GM12801 (cell line): ENCODE results near the gene SLC5A12.

Experiments used
- TF ChIP-seq, protein P1 (sequence below): IDR thresholded peaks from one replicate; pipeline ENCODE4 v1.5.1; 2011; ENCODE audit warnings: control low read depth; ENCODE audit not compliant: insufficient read length; ENCODE audit errors: extremely low read depth

SLC5A12 gene

DNA sequence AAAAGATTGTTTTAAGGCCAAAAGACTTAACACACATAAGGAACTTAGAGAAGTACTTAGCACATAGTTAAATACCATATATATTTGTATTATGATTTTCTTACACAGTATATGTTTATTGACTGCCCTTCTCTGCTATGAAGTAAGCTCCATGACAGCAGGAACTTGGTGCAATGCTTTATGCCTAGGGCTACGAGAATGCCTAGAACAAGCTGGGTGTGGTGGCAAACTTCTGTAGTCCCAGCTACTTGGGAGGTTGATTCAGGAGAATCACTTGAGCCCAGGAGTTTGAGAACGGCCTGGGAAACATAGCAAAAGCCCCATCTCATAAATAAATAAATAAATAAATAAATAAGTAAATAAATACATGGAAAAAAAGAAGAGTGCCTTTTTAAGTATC is 1.9 kb downstream of the SLC5A12 start:
- TF ChIP-seq, protein P1, sequence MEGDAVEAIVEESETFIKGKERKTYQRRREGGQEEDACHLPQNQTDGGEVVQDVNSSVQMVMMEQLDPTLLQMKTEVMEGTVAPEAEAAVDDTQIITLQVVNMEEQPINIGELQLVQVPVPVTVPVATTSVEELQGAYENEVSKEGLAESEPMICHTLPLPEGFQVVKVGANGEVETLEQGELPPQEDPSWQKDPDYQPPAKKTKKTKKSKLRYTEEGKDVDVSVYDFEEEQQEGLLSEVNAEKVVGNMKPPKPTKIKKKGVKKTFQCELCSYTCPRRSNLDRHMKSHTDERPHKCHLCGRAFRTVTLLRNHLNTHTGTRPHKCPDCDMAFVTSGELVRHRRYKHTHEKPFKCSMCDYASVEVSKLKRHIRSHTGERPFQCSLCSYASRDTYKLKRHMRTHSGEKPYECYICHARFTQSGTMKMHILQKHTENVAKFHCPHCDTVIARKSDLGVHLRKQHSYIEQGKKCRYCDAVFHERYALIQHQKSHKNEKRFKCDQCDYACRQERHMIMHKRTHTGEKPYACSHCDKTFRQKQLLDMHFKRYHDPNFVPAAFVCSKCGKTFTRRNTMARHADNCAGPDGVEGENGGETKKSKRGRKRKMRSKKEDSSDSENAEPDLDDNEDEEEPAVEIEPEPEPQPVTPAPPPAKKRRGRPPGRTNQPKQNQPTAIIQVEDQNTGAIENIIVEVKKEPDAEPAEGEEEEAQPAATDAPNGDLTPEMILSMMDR = no peak

DNA sequence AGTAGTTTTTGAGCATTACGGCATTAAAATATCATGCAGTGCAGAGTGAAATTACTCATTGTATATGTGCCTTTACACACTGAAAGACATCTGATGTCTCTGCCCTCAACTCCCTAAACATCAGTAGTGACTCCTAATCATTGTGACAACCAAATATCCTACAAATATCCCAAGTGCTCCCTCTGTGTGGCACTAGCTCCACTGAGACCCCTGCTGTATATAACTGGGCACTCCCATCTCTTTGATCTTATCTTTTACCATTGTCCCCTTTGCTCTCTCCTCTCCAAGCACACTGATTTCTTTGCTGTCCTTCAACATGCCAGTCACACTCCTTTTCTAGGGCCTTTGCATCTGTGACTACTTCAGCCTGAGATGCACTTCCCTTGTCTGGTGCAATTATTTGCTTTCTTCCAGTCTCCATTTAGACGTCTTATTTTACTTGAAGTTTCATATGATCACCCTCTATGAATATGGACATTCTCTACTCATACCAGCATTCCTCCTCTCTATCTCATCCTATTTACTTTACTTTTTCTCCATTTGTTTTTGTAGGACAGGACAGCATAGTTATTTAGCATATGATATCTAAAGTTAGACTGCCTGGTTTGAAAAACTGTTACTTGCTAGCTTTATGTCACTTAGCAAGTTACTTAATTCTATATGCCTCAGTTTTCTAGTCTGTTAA is 2.4 kb downstream of the SLC5A12 start:
- TF ChIP-seq, protein P1 = no peak

DNA sequence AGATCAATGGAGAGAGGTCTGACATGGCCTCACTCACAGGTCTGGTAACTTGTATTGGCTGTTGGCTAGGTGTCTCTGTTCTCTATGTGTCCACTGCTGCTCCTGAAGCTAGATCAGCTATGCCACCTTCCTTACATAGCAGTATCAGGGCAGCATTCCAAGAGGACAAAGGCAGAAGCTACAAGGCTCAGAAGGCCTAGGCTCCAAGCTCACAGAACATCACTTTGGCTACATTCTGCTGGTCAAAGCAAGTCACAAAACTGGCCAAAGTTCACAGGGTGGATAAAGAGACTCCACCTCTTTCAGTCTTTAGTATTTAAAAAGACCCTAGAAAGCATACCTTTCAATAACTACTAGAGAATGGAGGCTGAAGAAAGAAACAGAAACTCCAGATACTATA is 4.1 kb downstream of the SLC5A12 start:
- TF ChIP-seq, protein P1 = no peak

DNA sequence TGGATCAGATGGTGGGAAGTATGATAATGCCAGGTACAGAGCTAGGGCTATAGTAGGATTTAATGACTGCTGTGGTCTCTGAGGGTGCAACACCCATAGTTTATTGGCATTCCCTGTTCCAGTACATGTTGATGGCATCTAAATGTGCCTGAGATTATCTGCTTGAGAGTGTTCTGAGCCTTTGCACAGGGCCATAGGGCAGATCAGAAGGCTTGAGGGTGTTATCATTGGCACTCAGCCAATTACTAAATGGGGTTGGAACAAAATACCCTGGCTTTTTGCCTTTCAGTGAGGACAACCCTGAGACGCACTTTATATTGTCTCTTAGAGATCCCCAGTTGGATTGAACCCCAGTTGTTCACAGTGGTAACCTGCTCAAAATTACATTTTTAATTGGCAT is 6.7 kb downstream of the SLC5A12 start:
- TF ChIP-seq, protein P1 = no peak

DNA sequence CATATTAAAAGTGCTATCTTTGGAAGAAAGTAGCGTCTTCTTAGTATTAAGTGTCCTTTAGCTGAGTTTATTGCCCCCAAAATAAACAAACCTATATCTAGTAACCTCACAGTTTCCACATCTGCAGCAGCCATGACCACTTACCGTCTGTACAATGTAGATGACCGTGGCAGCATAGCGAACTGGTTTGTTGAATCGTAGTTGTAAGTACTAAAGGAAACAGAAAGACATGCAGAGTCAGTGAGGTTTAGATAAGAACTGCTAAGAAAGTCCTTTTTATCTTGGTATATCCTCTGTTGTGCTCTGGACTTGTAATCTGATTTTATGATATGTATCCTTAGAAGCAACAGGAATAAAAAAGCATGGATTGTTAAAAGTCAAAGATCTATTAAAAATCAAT is 9.4 kb downstream of the SLC5A12 start:
- TF ChIP-seq, protein P1 = no peak

DNA sequence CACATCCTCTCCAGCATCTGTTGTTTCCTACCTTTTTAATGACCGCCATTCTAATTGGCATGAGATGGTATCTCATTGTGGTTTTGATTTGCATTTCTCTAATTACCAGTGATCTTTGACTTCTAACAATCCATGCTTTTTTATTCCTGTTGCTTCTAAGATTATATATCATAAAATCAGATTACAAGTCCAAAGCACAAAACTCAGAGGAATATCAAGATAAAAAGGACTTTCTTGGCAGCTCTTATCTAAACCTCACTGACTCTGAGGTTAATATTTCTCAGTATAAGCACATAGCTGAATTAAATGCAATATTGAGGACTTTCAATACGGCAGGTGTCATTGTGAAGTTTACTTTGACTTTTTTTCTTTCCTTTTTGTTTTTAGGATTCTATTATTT is 11.4 kb downstream of the SLC5A12 start:
- TF ChIP-seq, protein P1 = no peak

DNA sequence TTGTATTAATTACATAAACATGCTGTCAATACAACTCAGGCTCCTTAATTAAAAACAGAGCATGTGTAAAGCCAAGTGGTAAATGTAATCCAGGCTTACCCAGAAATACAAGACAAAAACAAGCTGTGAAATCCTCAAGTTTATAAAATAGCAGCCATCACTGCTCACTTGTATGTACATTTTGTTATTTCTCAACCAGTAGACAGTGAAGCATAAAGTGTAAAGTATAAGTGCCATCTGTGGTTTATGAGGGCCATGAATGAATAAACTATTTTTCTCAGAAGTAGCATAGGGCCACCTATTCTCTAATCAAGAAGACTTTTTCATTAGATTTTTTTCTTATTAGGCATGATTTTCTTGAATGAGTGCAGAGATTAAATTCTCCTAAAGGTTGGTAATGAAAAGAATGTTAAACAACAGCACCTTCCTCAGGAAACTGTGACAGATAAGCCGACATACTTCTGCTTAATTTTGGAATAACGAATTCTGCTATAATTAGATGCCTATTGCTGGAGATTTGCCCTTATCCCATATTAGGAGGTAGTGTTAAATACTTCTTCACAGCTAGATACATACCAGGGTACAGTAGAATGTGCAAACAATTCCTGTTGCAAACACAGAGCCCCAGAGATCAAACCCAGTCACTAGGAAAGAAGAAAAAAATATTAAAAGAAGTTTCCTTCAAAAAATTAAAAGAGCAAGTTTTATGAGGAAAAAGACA is 13.0 kb downstream of the SLC5A12 start:
- TF ChIP-seq, protein P1 = no peak
